ENCODE data around the gene RPP25. TPM values are rescaled to one million over a fixed set of nuclear protein-coding genes. Genes with fewer than 3 reads are reported as not detected.

RPP25 gene
- total and polyA plus RNA-seq, 2 of the 13 experiments (the other 11 are each of a cell fraction or from before 2014, with no cell fraction given): 0.05 to 0.11 TPM

- H3K79me2 ChIP-seq (ENCODE audit: insufficient read depth, low read length): peaks cover 14% of the 10 kb centered on the region
- FAIRE-seq (no peak), DNase-seq (ENCODE audit: low spot score) (no peak), ATAC-seq (no peak)
- H3K4me2 ChIP-seq (ENCODE audit: low read depth, low read length): no peak overlapping the region
- H2AFZ ChIP-seq (ENCODE audit: low read length): no peak overlapping the region
- no peaks in the 10 kb centered on the region for H3K36me3 ChIP-seq (replicated peaks in 1 of 2; ENCODE audit: control insufficient read depth in 1 of 2, insufficient read depth in 2 of 2, low read length in 2 of 2)
- H3K4me3 ChIP-seq (replicated peaks in 1 of 3; ENCODE audit: insufficient read depth in 1 of 3, low read depth in 2 of 3, low read length in 3 of 3): no peak overlapping the region
- no peak overlapping the region for H3K27ac ChIP-seq (ENCODE audit: extremely low read length, insufficient read depth, low read length)
- peaks cover 21% of the 10 kb centered on the region for H3K4me1 ChIP-seq (ENCODE audit: insufficient read depth, low read length)
- TF ChIP-seq ZBTB34 (CRISPR knock-in tag; IDR thresholded peaks at IDR 0.05): no peak
- TF ChIP-seq RBM39 (IDR thresholded peaks at IDR 0.05; ENCODE audit: low read depth, low read length, poor library complexity, severe bottlenecking): no peak
- no peak for TF ChIP-seq KAT7 (CRISPR knock-in tag; IDR thresholded peaks at IDR 0.05; ENCODE audit: borderline replicate concordance)
- TF ChIP-seq ZNF263 (CRISPR knock-in tag; IDR thresholded peaks at IDR 0.05): no peak
- no peak for TF ChIP-seq ZNF552 (CRISPR knock-in tag; IDR thresholded peaks at IDR 0.05; ENCODE audit: borderline replicate concordance)
- TF ChIP-seq ZBTB26 (CRISPR knock-in tag; IDR thresholded peaks at IDR 0.05; ENCODE audit: borderline replicate concordance): no peak
- TF ChIP-seq MIER3 (CRISPR knock-in tag; IDR thresholded peaks at IDR 0.05; ENCODE audit: borderline replicate concordance): no peak
- TF ChIP-seq STAT5B (CRISPR knock-in tag; IDR thresholded peaks at IDR 0.05): no peak
- no peak for TF ChIP-seq FOXK1 (CRISPR knock-in tag; IDR thresholded peaks at IDR 0.05; ENCODE audit: borderline replicate concordance, low read depth)
- no peak for TF ChIP-seq ZNF333 (CRISPR knock-in tag; IDR thresholded peaks at IDR 0.05; ENCODE audit: borderline replicate concordance)
- TF ChIP-seq ZFAT (CRISPR knock-in tag; conservative IDR thresholded peaks at IDR 0.05): no peak
- TF ChIP-seq ZNF264 (CRISPR knock-in tag; IDR thresholded peaks at IDR 0.05): no peak
- no peak for TF ChIP-seq ZNF557 (CRISPR knock-in tag; IDR thresholded peaks at IDR 0.05)
- no peak overlapping the region for H3K9ac ChIP-seq (ENCODE audit: insufficient read depth, low read depth, low read length)
- in situ Hi-C loops (cut with HindIII; ENCODE audit: extremely low pct_ligation_motif_present, low pct_unique_long_range_greater_than_20kb) (no loop called here), intact Hi-C loops (cut with micrococcal nuclease; ENCODE audit: unreplicated experiment) (no loop called here)
- WGBS (ENCODE audit: low lambda C conversion rate): 8% methylated on average over 1 of the region's 1 CpG
- H3K27me3 ChIP-seq (ENCODE audit: control insufficient read depth in 1 of 2, insufficient read depth in 2 of 2, low read length in 2 of 2): 0 out of 5 replicates have a peak, but pooled peaks cover 0 to 3% of the 10 kb centered on the region in 2 experiments
- BruUV-seq (replicated peaks): no TSS peak
- CTCF ChIA-PET (ENCODE audit: low intra/inter-chr PET ratio, low total read pairs): no interaction called here
- POLR2A ChIA-PET: no interaction called here
- H4K20me1 ChIP-seq (ENCODE audit: insufficient read depth, low read length): no peaks in the 10 kb centered on the region; the same call in 1 of the 2 replicates
- no peaks in the 10 kb centered on the region for H3K9me3 ChIP-seq (ENCODE audit: low read length)
Measured at GRCh38 chr15:74992619-74993018, 36.0 kb upstream of the RPP25 start.

Measured in HepG2 (cell line).